HT-29 (cell line): ENCODE data around the gene PDE4B. TPM values are rescaled to one million over a fixed set of nuclear protein-coding genes. Genes with fewer than 3 reads are reported as not detected.
"Not testable (repeated sequence)": the region's sequence is repeated elsewhere in the genome, so short reads cannot be mapped to it uniquely, and the experiment has no call there.

Source experiments
- DNase-seq: peaks from one replicate; pipeline ENCODE4 v3.0.0-alpha.2; 2015; ENCODE audit warnings: low spot score
- total RNA-seq: library from RNA; depleted of rRNA; stranded (reverse); fragments of >200 nt; shearing (Covaris generic); gene quantifications from 2 replicates; pipeline ENCODE4 v1.2.3, GENCODE V29; 2014

The PDE4B gene
- total RNA-seq, 1 experiment from 2014 or later, result 0.13 TPM

- DNase-seq, result no peak
Measured at GRCh38 chr1:65814752-65815151, 22.1 kb downstream of the PDE4B start.

DNA sequence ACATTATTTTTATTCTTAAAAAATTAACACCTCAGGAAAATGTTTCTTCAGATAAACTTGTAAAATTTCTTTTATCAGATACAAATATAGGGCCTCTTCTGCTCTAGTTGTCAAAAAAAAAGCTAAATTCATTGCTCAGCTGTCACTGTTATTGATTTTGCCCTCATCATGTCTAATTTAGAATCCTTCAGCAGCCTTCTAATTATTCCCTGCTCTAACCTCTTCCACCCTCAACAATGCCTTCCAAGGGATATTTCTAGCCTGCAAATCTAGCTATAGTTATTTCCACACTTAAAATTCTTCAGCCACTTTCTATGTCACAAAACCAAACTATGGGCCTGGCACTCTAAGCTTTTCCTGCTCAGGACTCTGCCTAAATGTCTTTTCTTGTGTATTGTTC lies 25.2 kb downstream of the PDE4B start:
- no peak for DNase-seq

DNA sequence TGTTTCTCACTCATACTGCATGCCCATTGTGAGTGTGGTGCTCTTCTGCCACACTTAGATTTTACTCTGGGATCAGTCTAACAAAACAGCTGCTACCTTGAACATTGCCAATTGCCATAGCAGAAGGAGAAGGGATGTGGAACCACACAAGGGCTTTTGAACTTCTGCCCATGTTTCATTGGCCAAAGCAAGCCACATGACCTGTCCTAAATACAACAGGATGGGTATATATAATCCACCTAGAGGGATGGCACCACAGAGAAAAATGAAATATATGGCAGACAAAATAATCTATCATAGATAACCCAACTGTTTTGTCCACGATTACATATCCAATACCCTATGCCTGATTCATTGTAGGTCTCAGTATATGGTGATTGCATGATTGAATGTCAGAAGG lies 26.3 kb downstream of the PDE4B start:
- DNase-seq, result no peak

DNA sequence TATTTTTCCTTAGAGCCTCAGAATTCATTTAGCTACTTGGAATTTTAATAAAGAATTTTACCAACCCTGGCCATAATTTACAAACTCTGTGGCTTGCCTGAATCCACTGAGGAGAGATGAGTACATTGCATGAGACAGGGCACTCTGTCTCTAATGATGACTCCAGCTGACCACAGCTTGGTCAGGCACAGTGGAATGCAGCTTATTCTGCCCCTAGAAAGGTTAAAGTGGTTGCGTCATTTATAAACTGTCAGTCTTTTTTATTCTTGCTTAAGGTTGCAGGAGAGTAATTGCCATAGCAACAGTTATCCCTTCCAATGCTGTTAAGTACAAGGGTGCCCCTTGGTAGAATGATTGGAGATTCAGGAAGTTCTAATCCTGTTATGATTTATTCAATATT lies 28.3 kb downstream of the PDE4B start:
- no peak for DNase-seq

GRCh38 chr1:65821386-65821785 lies 28.7 kb downstream of the PDE4B start:
- DNase-seq, result no peak

GRCh38 chr1:65824103-65824502 lies 31.4 kb downstream of the PDE4B start:
- DNase-seq, result no peak

GRCh38 chr1:65825741-65826140 lies 33.0 kb downstream of the PDE4B start:
- no peak for DNase-seq

DNA sequence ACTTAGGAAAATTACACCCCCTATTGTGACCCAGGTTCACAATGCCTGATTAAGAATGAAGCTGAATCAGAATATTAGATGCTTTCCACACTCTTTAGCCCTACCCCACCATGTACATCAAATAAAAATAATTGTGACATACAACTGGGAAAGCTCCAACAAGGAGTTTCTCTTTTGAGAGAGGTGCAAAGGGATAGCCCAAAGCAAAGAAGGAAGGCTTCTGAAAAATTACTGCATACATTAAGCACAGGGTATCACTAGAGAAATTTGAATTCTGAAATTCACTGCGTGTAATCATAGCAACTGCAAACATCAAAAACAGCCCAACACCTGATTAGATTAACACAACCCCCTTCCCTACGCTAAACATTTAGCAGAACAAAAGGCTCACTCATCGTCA lies 34.1 kb downstream of the PDE4B start:
- DNase-seq, result no peak

DNA sequence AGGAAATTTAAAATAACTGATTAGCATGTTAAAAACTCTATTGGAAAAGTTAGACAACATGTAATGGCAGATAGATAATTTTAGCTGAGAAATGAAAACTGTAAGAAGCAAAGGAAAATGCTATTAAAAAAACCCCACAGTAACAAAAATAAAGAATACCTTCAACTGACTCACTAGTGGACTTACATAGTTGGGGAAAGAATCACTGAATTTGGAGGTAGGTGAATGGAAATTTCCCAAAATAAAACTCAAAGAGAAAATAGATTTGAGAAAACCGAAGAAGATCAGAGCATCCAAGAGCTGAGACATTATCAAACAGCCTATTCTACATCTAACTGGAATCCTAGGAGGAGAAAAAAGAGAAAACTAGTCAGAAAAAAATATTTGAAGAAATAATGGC lies 34.7 kb downstream of the PDE4B start:
- DNase-seq, result no peak

- DNase-seq, result no peak
Measured at GRCh38 chr1:65830306-65830705, 37.6 kb downstream of the PDE4B start.

- DNase-seq, result no peak
Measured at GRCh38 chr1:65832296-65832695, 39.6 kb downstream of the PDE4B start.

DNA sequence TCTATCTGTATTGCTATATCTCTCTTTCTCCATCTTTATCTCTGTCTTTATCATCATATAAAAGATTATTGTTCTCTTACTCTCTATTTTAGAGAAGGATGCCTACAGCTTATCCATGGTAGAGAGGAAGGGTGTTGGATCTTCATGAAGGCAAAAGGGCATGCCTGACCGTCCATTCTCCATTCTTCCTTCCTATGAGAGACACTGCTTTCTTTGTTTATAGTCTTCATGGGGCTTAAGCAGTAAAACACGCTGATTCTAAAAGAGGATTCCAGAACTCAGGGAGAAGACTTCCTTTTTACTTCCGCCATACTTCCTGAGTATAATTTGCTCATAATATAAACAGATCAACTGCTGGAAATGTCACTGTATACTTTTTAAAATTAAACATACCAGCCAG lies 44.0 kb downstream of the PDE4B start:
- no peak for DNase-seq

- DNase-seq, result no peak
Measured at GRCh38 chr1:65840683-65841082, 48.0 kb downstream of the PDE4B start.

GRCh38 chr1:65844296-65844695 lies 51.6 kb downstream of the PDE4B start:
- no peak for DNase-seq

GRCh38 chr1:65844821-65845534 lies 52.3 kb downstream of the PDE4B start:
- no peak for DNase-seq

DNA sequence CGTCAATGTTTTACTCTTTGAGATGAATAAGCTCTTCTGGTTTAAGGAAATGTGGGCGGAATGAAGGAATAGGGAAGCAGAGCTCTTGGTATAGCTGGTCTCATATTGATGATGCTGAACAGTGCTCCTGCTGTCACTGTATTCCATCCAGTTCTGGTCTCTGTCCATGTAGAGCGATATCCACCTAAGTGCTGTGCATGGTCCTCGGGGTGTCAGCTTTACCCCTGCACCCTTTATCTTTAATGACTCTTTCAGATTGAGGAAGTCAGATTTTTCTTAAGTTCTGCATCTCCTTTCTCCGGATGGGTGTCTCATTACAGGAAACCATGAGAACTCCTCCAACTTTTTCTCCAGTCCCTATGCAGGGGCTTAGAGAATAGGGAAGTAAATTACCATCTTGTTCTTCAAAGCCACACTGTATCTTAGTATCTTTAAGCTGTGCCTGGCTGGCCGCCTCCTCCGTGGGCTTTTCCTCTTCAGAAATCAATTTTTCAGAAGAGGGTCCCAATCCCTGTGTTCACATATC lies 52.9 kb downstream of the PDE4B start:
- no peak for DNase-seq

- DNase-seq, result no peak
Measured at GRCh38 chr1:65846866-65847265, 54.2 kb downstream of the PDE4B start.

GRCh38 chr1:65850281-65850680 lies 57.6 kb downstream of the PDE4B start:
- no peak for DNase-seq

DNA sequence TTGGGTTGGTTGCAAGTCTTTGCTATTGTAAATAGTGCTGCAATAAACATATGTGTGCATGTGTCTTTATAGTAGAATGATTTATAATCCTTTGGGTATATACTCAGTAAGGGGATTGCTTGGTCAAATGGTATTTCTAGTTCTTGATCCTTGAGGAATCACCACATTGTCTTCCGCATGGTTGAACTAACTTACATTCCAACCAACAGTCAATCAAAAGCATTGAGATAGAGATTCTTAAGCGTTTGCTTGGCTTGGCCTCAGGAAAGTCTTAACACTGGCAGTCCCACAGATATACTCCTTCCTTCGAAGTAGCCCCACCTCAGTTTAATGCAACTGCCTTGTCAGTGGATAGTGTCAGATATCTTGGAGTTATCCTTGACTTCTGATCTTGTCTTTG lies 63.9 kb downstream of the PDE4B start:
- DNase-seq, result not testable (repeated sequence)

DNA sequence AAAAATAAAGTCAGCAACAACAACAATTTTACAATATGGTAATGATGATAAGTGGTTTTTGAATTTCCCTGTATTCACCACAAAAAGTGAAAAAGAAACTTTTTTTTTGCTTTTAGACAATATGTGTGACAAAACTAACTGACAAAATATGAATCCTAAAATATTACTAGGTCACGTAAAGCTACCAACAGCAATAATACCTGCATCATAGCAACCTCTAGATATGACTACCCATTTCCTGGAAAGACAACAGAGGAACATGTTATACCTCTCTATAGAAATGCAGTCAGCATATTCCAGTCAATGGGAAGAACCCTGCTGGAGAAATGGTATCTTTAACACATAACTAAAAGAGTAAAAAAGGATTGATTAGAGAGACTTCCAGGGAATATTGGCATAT lies 73.7 kb downstream of the PDE4B start:
- DNase-seq, result no peak

DNA sequence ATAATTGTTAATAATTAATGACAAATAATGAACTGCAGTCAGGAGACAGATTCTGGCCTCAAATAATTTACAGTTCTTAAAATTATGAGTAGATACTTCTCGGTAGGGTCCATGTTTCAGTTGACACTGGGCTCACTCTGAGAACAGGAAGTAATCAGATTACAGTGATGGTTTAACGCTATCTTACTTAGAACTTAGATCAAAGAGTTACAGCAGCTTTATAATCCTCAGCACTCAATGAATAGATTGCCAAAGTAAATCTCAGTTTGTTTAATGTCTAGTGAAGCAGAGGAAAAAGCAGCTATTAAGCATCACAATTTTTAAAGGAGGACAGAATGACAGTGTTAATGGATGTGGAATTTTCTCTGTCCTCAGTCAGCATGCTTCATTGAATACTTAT lies 79.6 kb downstream of the PDE4B start:
- no peak for DNase-seq

DNA sequence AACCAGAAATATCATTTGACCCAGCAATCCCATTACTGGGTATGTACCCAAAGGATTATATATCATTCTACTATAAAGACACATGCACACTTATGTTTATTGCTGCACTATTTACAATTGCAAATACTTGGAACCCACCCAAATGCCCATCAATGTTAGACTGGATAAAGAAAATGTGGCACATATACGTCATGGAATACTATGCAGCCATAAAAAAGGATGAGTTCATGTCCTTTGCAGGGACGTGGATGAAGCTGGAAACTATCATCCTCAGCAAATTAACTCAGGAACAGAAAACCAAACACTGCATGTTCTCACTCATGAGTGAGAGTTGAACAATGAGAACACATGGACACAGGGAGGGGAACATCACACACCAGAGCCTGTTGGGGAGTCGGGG lies 85.6 kb downstream of the PDE4B start:
- not testable (repeated sequence) for DNase-seq

GRCh38 chr1:65880611-65881010 lies 87.9 kb downstream of the PDE4B start:
- no peak for DNase-seq

- DNase-seq, result no peak
Measured at GRCh38 chr1:65881067-65881594, 88.4 kb downstream of the PDE4B start.
